8988T (cell line): ENCODE results near the gene ELOVL6.
"Not testable (repeated sequence)": the region's sequence is repeated elsewhere in the genome, so short reads cannot be mapped to it uniquely, and the experiment has no call there.

Source experiments
- DNase-seq: peaks from one replicate; pipeline ENCODE4 v3.0.0; 2011

ELOVL6 gene

DNA sequence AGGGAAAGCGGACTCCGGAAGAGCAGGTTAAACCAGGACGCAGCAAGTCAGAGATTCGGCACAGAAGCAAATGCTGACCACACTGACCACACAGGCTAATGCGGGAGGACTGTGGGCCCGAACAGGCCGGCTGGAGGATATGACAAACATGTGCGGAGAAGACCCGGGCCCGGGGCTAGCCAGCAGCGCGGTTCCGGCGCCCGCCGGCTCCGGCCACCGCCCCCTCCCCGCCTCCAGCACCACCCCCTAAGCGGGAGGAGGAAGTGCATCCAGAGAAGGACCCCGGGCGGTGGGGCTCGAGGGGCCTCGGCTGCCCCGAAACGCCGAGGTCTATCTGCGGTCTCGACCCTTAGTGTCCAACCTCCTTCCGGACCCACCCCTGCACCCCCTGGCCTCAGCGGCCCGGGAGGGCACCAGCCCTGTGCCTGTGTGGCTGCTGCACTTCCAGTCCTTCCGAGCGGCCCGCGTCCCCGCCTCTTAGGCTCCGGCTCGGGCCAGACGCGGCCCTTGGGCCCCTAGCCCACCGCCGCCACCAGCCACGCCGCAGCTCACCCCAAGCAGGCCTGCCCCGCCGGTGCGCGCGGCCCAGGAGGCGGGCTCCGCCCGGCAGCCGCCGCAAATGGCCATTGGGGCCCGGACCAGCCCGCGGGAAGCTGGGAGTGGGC is 2.1 kb downstream of the ELOVL6 start:
- peak; percentile 26 for DNase-seq

DNA sequence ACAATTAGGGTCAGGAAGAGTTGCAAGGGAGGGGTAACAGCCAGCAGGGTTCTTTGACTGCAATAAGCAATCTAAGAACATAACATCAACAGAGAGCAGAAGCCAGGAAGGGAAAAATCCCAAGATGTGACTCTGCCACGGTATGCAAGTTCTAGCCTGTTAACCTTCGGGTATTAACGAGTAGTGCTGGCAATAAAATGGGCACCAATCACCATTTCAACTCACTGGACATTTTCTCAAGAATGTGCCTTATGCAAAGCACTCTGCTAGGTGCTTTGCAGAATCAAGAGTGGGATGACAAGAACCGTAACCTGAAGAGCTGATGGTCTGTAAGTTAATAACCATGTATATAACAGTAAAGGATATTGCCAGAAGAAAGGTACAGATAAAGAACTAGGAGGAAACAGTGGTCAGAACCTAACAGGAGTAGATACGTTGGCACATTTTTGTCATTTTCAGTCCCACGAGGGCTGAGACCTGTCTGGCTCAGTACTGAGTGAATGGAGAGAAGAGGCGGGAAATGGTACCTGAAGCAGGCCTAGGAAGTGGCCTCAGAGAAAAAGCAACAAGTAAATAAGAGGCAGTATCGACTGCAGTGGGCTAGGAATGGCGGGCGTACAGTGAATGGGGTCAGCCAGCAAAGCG is 2.7 kb downstream of the ELOVL6 start:
- peak; percentile 6 for DNase-seq

DNA sequence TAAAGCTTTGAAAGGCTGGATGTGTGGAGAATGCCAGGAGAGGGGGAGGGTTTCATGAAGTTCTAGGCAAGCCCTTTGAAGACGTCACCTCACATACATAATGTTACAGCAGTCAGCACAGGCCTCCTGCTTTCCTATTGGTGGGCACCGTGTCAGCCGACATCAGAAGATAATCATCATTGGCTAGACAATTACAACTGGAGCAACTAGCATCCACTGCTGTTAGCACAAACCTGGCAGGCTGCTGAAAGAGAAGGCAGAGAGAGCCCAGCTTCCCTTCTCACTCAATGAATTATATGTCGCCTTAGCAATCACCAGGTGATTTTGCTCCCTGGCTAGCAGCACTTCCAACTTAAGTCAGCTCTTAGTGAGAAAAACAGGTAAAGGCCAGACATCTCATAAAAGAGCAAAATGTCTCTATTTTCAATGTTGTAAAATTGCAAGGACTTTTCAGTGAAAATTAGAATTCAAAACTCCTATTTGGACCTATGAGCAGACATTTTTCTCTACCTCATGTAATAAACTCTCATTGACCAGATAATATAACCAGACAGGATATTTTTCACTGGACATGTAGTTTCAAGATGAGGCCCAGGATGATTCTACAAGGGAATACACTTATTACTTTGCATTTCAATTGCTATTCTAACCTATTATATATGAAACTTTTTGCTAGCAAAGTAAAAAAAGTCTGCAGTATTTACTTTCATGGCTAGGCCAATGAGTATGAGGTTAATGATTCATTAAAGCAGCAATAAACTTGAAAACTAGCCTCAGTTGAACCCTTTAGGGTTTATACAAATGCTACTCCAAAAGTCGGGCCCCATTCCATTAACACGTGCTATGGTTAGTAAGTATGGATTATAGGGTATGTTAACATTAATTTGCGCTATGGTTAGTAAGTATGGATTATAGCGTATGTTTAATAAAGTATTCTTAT is 4.3 kb downstream of the ELOVL6 start:
- peak; percentile 38 for DNase-seq

DNA sequence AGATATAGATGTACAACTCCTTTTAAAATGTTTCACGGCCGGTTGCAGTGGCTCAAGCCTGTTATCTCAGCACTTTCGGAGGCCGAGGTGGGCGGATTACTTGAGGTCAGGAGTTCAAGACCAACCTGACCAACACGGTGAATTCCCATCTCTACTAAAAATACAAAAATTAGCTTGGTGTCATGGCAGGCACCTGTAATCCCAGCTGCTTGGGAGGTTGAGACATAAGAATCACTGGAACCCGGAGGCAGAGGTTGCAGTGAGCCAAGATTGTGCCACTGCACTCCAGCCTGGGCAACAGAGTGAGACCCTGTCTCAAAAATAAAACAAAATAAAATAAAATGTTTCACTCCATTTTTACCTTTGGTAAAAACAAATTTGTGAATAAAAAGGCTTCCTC is 5.1 kb downstream of the ELOVL6 start:
- not testable (repeated sequence) for DNase-seq

DNA sequence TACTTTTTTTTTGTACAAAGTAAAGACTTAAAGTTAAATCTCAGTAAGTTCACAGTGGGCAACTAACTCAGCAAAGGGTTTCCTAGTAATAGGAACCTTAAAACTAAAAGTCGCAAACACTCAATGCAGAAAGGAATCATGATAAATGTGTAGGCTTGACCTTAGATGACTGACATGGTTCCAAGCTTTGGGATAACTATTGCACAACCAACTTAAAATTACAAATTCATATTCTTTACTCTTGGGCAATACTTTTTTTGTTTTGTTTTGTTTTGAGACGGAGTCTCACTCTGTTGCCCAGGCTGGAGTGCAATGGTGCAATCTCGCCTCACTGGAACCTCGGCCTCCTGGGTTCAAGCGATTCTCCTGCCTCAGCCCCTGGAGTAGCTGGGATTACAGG is 8.2 kb downstream of the ELOVL6 start:
- no peak for DNase-seq

DNA sequence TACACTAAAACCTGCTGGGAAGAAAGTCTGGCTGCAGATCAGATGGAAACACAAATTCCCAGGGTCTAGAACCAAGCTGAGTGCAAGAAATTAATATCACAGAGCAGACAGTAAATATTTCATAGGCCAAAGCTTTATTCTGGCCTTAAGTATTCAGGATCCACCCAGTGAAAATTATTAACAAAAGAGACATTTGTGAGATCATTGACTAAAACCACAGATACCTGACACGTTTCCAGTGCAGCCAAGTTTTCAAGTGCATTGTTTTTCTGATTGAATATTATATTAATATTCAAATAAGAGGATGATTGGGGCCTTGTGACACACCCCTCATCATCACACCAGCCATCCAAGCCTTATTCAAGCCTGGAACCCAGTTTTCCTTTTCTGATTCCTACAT is 10.3 kb downstream of the ELOVL6 start:
- DNase-seq = no peak

DNA sequence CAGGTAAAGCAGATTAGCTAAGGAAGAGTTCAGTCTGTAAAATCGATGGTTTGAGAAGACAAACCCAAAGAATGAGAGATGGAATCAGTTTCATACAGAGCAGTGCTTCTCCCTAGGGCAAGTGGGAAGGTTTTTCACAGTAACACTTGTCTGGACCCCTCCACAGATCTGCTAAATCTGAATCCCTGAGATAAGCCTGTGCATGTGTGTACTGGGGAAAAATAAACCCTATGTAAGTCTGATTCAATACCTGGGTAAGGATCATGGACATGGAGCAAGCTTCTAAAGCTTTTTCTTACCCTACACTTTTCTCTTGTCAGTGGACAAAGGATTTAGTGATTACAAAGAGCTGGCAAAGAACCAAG is 13.6 kb downstream of the ELOVL6 start:
- no peak for DNase-seq

DNA sequence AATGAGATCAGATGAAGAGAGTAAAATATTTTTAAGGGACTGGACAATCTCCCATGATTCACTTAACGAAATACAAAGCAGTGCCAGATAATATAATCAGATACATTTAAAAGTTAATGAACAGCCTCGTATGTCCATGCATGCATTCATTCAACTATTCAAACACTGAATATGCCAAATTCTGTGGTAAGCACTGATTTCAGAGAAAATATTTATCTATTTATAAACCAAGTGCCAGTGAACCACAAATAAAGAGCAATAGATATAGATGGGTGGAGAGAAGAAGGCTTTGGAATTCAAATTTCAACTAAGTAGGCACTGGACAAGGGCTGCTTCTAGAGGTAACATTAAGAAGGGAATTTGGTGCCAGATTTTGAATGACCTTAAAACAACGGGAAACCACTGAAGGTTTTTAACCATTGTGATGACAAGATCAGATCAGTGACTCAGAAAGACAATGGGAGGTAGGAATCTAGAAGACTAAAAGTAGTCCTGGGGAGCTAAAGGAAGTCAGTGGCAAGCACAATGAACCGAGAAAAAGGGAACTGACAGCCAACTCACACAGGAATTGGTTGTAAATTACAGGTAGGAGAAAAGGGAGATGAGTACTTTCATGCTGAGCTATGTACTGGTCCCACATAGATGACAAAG is 14.2 kb downstream of the ELOVL6 start:
- no peak for DNase-seq

DNA sequence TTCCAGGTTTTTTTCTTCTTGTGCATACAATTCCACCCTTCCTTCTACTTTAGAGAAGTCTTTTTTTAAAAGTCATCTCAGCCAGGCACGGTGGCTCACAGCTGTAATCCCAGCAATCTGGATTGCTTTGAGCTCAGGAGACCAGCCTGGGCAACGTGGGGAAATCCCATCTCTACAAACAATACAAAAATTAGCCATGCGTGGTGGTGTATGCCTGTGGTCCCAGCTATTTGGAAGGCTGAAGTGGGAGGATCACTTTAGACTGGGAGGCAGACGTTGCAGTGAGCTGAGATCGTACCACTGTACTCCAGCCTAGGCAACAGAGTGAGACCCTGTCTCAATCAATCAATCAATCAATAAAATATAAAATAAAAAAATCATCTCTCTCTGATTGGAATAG is 14.8 kb downstream of the ELOVL6 start:
- no peak for DNase-seq

DNA sequence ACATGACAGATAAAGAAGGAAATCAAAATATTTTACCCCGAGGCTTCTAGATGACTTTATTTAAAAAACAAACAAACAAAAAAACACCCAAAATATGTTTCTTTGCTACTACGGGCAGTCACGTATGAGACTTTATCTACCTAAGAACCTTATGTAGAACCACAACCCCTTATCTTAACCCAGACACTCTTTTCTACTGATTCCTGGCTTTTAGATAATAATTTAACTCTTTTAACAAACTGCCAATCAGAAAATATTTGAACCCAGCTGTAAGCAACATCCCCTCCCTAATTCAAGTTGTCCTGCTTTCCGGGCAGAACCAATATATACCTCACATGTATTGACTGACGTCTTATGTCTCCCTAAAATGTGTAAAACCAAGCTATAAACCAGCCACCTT is 15.4 kb downstream of the ELOVL6 start:
- no peak for DNase-seq

DNA sequence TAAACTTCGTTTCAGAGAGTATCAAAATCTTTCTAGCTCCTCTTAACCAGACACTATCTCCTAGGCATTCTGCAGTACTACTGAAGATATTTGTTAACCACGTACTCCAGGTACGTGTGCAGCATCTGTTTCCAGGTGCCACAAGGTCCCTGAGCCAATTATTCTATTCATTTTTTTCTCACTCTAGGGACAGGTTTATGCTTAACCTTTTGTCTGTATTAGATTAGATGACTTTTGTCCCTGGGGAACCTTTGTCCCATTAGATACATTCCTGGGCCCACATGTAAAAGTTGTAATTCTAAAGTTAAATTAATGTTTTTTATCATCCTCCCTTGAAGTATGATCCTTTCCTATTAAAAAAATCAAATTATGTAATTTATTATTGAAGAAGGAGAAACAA is 16.5 kb downstream of the ELOVL6 start:
- DNase-seq = no peak

DNA sequence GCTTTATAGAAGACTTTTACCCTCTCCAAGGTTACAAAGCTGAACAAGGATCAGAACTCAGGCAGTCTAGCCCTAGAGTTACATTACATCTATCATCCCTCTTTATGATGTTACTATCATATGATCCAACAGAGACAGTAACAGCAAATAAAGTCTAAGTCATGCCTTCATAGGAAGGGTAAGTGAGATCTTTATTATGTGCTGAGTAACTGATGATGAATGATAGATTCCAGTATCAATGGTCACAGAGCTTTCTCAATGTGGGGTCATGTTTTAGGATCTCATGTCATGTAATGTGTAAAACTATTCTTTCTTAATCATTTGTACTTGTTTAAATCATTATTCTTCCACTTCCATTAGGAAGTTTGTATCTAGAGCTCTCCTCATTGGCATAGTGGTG is 22.8 kb downstream of the ELOVL6 start:
- no peak for DNase-seq

DNA sequence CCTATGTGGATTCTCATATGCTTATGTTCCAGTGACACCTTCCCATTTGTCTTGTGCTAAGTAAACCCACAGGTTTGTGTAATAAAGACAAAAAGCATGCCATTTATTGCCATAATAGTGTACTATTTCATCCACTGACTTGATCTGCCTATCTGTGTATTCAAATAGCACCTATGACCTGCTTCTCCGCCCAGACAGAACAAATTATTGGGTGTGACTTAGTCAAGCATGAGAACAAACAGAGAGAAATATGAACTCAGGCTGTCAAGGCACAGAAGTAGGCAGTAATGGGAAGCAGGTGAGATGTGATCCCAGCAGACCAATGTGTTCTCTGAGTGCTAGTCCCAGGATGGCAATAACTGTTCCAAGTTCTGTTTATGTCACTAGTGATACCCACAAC is 25.4 kb downstream of the ELOVL6 start:
- DNase-seq = no peak

DNA sequence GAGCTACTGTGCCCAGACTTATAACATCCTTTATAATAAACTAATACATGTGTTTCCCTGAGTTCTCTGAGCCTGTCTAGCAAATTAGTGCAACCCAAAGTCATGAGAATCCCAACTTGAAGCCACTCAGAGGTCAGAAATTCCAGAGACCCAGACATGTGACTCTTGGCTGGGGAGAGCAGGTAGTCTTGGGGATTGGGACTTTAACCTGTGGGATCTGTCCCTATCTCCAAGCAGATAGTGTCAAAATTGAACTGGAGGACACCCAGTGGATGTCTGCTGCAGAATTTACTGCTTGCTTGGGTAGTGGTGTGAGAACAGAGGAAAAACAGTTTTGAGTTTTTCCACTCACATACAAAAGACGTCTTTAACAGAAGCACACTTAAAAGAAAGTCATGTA is 26.4 kb downstream of the ELOVL6 start:
- no peak for DNase-seq

DNA sequence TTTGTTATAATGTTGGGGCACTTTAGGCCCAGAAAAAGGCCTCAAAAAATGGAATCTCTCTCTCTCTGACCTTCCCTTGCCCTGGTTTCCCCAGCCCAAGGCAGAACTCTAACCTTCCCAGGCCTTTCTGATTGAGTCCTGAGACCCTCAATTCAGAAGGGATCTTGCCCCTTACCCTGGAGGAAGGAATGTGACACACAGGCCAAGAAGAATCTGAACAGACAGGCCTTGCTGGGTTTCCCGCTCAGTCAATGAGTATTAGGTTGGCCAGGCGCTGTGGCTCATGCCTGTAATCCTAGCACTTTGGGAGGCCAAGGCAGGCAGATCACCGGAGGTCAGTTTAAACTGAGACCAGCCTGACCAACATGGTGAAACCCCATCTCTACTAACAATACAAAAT is 27.6 kb downstream of the ELOVL6 start:
- DNase-seq = no peak

DNA sequence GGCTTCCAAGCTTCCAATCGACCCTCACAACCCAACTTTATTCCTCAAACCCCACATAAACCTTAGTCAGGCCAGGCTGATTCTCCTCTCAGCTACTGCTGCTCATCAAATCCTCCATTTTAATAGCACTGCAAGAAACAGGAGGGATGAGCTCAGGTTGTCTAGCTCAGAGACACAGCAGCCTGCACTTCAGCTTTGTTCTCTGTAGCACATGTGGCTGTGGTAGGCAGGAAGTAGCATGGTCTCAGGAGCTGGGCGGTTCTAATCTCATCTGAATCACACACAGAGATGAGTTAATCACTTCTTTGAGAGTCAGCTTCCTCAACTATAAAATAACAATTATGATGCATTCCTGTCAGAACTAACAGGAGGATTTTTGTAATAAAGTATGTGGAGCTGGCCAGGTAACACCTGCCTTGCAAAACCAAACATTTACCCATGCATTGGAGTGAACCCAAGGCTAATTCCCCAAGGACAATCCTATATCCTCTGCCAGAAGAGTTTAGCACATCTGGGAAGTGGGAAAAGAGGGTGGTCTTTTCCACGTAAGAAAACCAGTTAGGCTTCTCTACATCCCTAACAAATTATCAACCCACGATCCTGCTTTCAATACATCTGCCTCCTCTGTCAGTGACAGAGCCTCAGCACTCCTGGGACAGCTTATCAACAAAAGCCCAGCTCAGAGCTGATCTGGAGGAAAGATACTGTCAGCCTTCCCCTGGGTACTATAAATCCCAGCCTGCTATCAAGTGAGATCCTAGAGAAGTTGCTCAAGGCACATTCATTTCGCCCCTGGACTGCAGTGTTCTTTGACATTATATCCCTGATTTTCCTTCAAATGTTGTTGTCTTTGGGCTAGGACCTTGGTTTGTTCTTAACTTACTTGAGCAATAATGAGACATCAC is 32.8 kb downstream of the ELOVL6 start:
- no peak for DNase-seq

DNA sequence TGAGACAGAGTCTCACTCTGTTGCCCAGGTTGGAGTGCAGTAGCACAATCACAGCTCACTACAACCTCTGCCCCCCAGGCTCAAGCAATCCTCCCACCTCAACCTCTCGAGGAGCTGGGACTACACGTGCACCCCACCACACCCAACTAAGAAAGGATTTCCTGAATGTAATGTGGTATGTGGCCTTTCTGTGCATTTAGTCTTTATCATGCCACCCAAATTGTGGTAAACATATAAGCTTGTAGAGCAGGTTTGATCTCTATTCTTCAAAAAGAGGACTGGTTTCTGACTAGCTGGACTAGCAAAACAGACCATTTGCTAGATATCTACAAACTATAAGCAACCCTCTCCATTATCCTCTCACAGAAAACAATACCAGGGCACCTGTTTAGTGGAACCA is 33.6 kb downstream of the ELOVL6 start:
- no peak for DNase-seq

DNA sequence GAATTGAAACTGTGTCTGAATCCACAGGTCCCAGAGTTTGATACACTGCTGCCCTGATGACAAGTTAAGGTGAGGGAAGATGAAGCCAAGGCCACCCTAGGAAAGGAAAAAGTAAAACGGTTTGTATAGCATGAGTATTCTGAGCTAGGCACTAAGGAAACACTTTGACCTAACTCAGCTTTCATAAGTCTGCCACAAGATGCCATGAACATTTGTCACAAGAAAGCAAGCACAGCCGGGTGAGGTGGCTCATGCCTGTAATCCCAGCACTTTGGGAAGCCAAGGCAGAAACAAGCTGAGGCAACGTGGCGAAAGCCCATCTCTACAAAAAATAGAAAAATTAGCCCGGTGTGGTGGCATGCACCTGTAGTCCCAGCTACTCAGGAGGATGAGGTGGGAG is 34.2 kb downstream of the ELOVL6 start:
- DNase-seq = no peak

DNA sequence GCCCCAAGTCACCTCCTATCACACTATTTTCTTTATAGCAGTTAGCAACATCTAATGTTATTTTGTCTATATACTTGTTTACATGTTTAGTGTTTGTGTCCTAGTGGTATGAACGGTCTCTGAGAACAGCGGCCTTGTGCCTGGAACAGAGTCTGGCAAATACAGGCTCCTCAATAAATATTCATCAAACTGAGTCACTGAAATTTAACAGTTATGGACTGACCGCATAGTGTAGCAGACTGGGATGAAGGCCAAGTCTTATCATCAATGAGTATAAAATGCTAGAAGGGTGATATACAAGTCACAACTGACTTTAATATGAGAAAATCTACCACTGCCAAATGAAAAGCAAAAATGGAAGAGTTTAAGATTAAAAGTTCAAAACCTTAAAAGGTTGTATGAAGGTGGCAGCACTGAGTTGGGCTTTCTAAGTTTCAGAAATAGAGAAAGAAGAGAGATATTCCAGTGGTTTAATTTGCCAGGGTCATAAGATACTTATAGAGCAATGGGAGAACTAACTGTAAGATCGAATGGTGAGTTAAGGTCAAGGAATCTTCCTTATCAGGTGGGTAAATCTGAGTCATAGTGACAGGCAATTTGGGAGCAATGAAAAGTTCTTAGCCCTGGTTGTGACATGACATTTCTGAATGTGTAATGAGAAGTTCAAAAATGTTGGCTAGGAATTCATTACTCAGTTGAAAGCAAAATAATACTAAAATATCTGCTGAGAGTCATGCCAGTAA is 34.9 kb downstream of the ELOVL6 start:
- no peak for DNase-seq

DNA sequence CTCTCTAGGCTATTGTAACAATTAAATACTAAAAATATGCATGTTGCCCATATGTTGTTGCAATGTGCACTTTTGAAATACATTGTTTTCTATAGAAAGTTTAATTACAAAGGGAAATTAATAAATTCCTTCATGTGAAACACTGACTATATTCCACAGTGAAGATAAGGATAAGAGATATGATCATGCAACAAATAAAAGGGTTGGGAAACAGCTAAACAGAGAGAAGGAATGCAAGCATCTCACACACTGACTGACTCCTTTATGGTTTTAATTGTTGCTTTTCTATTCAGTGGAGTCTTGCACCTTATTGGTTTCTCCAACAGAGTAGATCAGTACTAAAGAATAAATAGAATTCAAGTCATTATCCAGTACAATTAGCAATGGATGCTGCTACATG is 37.8 kb downstream of the ELOVL6 start:
- no peak for DNase-seq

DNA sequence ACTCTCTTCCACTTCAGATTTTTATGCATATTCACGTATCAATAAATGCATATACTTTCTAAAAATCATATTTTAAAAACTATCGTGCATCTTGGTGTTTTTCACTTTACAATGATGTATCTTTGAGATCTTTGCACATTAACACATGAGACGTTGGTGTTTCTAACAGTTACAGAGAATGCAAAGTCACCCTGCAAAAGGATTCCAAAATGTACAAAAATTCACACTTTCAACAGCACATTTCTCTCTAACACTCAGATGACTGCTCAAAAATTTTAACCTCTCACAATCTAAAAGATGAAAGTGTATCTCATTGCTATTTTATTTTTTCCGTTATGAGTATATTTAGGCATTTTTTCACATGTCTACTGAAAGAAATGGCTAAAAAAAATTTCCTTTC is 38.9 kb downstream of the ELOVL6 start:
- DNase-seq = no peak

DNA sequence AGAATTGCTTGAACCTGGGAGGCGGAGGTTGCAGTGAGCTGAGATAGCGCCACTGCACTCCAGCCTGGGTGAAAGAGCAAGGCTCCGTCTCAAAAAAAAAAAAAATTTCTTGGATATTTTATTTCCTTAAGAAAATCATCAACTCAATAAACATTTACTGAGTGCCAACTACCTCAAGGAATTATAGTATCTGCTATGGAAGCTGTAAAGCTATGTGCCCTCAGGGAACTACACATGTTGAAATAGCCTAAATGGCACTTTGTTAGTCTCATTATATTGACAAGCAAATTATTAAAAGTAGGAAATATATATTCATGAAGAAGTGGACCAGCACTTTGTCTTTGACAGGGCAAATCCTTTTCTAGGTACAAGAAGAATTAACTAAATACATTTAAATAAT is 40.8 kb downstream of the ELOVL6 start:
- no peak for DNase-seq
